Endothelial cell of umbilical vein (primary cell): ENCODE data around the gene LILRA6. TPM values are rescaled to one million over a fixed set of nuclear protein-coding genes. Genes with fewer than 3 reads are reported as not detected.

ENCODE experiments used
- BruUV-seq: library from RNA; stranded (reverse); fragments of 400-500 nt; replicated peaks from 2 replicates; lab custom pipeline; 2021; lab: Mats Ljungman, UMichigan
- CTCF ChIA-PET: fragments of 300-600, 350-600 bp; sonication (Branson Sonifier 250); formaldehyde crosslinking; loops from one replicate; lab custom pipeline; 2021; ENCODE audit warnings: antibody characterized with exemption, inconsistent platforms; lab: Charles Lee
- POLR2A ChIA-PET: fragments of 300-600, 350-600 bp; sonication (Branson Sonifier 250); formaldehyde crosslinking; loops from one replicate; lab custom pipeline; 2021; ENCODE audit warnings: antibody characterized with exemption, inconsistent platforms; lab: Charles Lee
- DNase-seq: peaks from one replicate; pipeline ENCODE4 v3.0.0-alpha.2; 2011; ENCODE audit warnings: low read depth, low spot score
- FAIRE-seq: peaks from 2 replicates; lab custom pipeline; 2011; peaks lifted over from hg19 to GRCh38; lab: Jason Lieb, UNC
- H2AFZ ChIP-seq: 2 replicates; pipeline ENCODE4 v1.6.0; 2012; ENCODE audit warnings: low read depth, low read length, control low read depth, inconsistent platforms
- H3K27ac ChIP-seq: 2 replicates; pipeline ENCODE4 v1.5.1; 2011; ENCODE audit warnings: low read depth, mild to moderate bottlenecking, control low read depth, low read length, moderate library complexity; ENCODE audit not compliant: insufficient read depth
- H3K27me3 ChIP-seq, 2 experiments: 2 replicates each; pipeline versions ENCODE4 v1.6.0 to v1.6.1; 2011; ENCODE audit warnings: low read length in 2 of 2, mixed read lengths in 1 of 2; ENCODE audit not compliant: control insufficient read depth in 2 of 2, insufficient read depth in 2 of 2
- H3K36me3 ChIP-seq, 2 experiments: 2 replicates in 1 of 2; 3 replicates in 1 of 2; pipeline ENCODE4 v1.5.1; 2011; ENCODE audit warnings: low read length in 2 of 2, mild to moderate bottlenecking in 1 of 2, moderate library complexity in 1 of 2; ENCODE audit not compliant: control insufficient read depth in 2 of 2, insufficient read depth in 2 of 2; ENCODE audit errors: extremely low read depth in 1 of 2
- H3K4me1 ChIP-seq: 3 replicates; pipeline ENCODE4 v1.5.1; 2011; ENCODE audit warnings: mild to moderate bottlenecking, low read length; ENCODE audit not compliant: control insufficient read depth, insufficient read depth; ENCODE audit errors: extremely low read depth
- H3K4me2 ChIP-seq: 2 replicates; pipeline ENCODE4 v1.6.1; 2011; ENCODE audit warnings: low read length, control low read depth, mixed read lengths; ENCODE audit not compliant: insufficient read depth
- H3K4me3 ChIP-seq, 3 experiments: fragments of 200-600 bp in 1 of 3; sonication (generic), shearing (Covaris generic) in 1 of 3; replicated peaks in 1 of 3; 2 replicates each; pipeline ENCODE4 v1.5.1; 2011 to 2016; ENCODE audit warnings: control low read depth in 3 of 3, low read length in 3 of 3, mild to moderate bottlenecking in 2 of 3, inconsistent platforms in 1 of 3, low read depth in 1 of 3, moderate library complexity in 1 of 3; ENCODE audit not compliant: insufficient read depth in 1 of 3
- H3K79me2 ChIP-seq: 2 replicates; pipeline ENCODE4 v1.6.0; 2012; ENCODE audit warnings: low read length, inconsistent platforms; ENCODE audit not compliant: control insufficient read depth, insufficient read depth
- H3K9ac ChIP-seq: replicated peaks from 2 replicates; pipeline ENCODE3; 2011; ENCODE audit warnings: low read length, control low read depth; ENCODE audit not compliant: insufficient read depth; ENCODE audit errors: extremely low read depth
- H3K9me1 ChIP-seq: replicated peaks from 3 replicates; pipeline ENCODE4 v1.6.0; 2011; ENCODE audit warnings: mild to moderate bottlenecking, low read length; ENCODE audit not compliant: control insufficient read depth, insufficient read depth; ENCODE audit errors: extremely low read depth
- H3K9me3 ChIP-seq: replicated peaks from 2 replicates; pipeline ENCODE4 v1.5.1; 2012; ENCODE audit warnings: low read length, inconsistent platforms; ENCODE audit not compliant: control insufficient read depth, insufficient read depth
- H4K20me1 ChIP-seq: replicated peaks from 2 replicates; pipeline ENCODE3; 2011; ENCODE audit warnings: mild to moderate bottlenecking, low read length; ENCODE audit not compliant: control insufficient read depth, insufficient read depth; ENCODE audit errors: extremely low read depth
- EZH2 ChIP-seq: IDR thresholded peaks from 2 replicates; pipeline ENCODE4 v1.6.1; 2012; ENCODE audit warnings: borderline replicate concordance, low read depth, mild to moderate bottlenecking, moderate library complexity, low read length, inconsistent platforms; ENCODE audit not compliant: severe bottlenecking
- FOS ChIP-seq: IDR thresholded peaks from 2 replicates; pipeline ENCODE4 v1.6.1; 2011; ENCODE audit warnings: mild to moderate bottlenecking, low read length, moderate library complexity, borderline replicate concordance; ENCODE audit not compliant: insufficient read depth
- GATA2 ChIP-seq: IDR thresholded peaks from 2 replicates; pipeline ENCODE4 v1.7.0; 2011; ENCODE audit warnings: low read depth, mild to moderate bottlenecking, moderate library complexity, mixed read lengths, low read length; ENCODE audit not compliant: insufficient read length, insufficient read depth
- JUN ChIP-seq: IDR thresholded peaks from 2 replicates; pipeline ENCODE4 v1.6.1; 2011; ENCODE audit warnings: borderline replicate concordance, low read depth; ENCODE audit not compliant: insufficient read length, insufficient read depth
- MYC ChIP-seq: IDR thresholded peaks from one replicate; pipeline ENCODE4 v1.6.1; 2011; ENCODE audit warnings: mild to moderate bottlenecking, low read depth, low read length
- POLR2A ChIP-seq: IDR thresholded peaks from 2 replicates; pipeline ENCODE4 v1.6.1; 2012; ENCODE audit warnings: low read depth, mild to moderate bottlenecking, control low read depth, low read length
- POLR2AphosphoS5 ChIP-seq: IDR thresholded peaks from 2 replicates; pipeline ENCODE4 v1.6.1; 2012; ENCODE audit warnings: low read depth, mild to moderate bottlenecking, control low read depth, low read length, moderate library complexity; ENCODE audit not compliant: insufficient read depth
- dilution Hi-C: fragments of 300-500 bp; cut with MboI; formaldehyde crosslinking; loops from one replicate; pipeline ENCODE4 v1.15.0; 2019; ENCODE audit warnings: low sequenced_read_pairs; ENCODE audit not compliant: extremely low pct_ligation_motif_present
- intact Hi-C: fragments of 100-400 bp; cut with micrococcal nuclease; formaldehyde crosslinking; loops from one replicate; pipeline ENCODE4 v1.10.0; 2022
- polyA plus RNA-seq, 4 experiments: library from polyadenylated mRNA; depleted of rRNA in 3 of 4; stranded (reverse) in 3 of 4; unstranded in 1 of 4; fragments of >200 nt; gene quantifications; 2 replicates each; pipeline versions ENCODE4 v1.2.1 to v1.2.3, GENCODE V29; 2011 to 2012; ENCODE audit warnings: missing spikeins in 1 of 4
- total RNA-seq: library from RNA; stranded (reverse); gene quantifications from 2 replicates; pipeline ENCODE4 v1.2.3, GENCODE V29; 2021
- TF ChIP-seq, protein P1 (sequence below): IDR thresholded peaks from 2 replicates; pipeline ENCODE4 v1.6.1; 2011; ENCODE audit not compliant: insufficient read depth, insufficient read length
- TF ChIP-seq, protein P2 (sequence below), 2 donors: IDR thresholded peaks; 1 replicate in 1 of 2; 2 replicates in 1 of 2; pipeline ENCODE4 v1.5.1; 2011; ENCODE audit warnings: low read length in 2 of 2, mild to moderate bottlenecking in 2 of 2, moderate library complexity in 2 of 2, control low read depth in 1 of 2, inconsistent platforms in 1 of 2, low read depth in 1 of 2; ENCODE audit not compliant: insufficient read depth in 1 of 2; ENCODE audit errors: extremely low read depth in 1 of 2

Gene LILRA6
- total and polyA plus RNA-seq, 2 donors (not counting 3 experiments of a cell fraction or from before 2014, with no cell fraction given) = not detected

DNA sequence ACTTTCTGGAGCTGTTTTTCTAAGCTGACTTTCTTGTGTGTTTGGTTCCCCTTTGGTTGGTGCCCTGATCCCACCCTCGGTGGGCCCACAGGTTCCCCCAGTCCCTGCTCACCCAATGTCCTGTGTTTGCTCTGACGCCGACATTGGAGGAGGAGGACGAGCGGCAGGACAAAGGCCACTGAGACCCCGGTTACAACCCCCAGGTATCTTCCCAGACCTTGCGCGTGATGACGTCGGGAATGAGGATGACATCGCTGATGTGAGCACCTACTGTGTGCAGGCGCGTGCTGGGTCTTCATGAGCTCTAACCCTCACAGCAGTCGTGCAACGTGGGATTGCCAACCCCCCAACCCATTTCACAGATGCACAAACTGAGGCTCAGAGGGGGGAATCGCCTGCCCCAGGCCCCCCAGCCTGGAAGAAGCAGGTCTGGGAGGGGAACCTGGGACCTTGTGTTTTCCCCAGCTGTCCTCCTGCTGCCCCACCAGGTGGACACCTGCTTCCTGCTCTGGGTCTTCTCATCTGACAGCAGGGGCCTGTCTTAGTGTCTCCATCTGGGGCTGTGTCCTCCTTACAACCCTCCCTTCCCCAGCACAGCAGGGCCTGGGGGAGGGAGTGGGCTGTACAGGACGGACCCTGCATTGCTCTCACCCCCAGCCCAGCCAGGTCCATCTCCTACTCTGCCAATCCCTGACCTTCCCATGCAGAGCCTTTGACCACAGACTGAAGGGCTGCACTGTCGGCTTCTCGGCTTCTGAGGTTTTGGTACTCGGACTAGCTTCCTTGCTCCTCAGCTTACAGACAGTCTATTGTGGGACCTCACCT lies 4.7 kb upstream of the LILRA6 start:
- H3K4me1 ChIP-seq = peaks cover 19% of the 10 kb centered on the region
- FAIRE-seq (peak; percentile 53), DNase-seq (no peak)
- POLR2A ChIA-PET = no interaction called here
- peak overlapping the region; percentile 68 for H3K27ac ChIP-seq
- CTCF ChIA-PET = interaction anchor here (1.0 to 4.0 kb wide), 3 partner anchors 15 to 79 kb away, joined by 4 to 35 read pairs (median 4); no protein-coding TSS in a partner anchor
- H3K4me2 ChIP-seq = peak overlapping the region; percentile 51
- H3K36me3 ChIP-seq = no peaks in the 10 kb centered on the region
- dilution Hi-C loops = no loop called here
- no peaks in the 10 kb centered on the region for H3K79me2 ChIP-seq
- H3K9ac ChIP-seq = no peak overlapping the region
- no peaks in the 10 kb centered on the region for H3K9me1 ChIP-seq
- peak overlapping the region in 1 of 3 experiments; percentile 14 for H3K4me3 ChIP-seq
- intact Hi-C loops = no loop called here
- BruUV-seq = TSS peak; percentile 48
- H3K9me3 ChIP-seq = no peaks in the 10 kb centered on the region
- no peaks in the 10 kb centered on the region for H3K27me3 ChIP-seq
- H2AFZ ChIP-seq = peak overlapping the region; percentile 64
- TF ChIP-seq MYC (no peak), FOS (no peak), EZH2 (no peak), POLR2AphosphoS5 (no peak), POLR2A (no peak), JUN (no peak), GATA2 (no peak)
- TF ChIP-seq, protein P1, sequence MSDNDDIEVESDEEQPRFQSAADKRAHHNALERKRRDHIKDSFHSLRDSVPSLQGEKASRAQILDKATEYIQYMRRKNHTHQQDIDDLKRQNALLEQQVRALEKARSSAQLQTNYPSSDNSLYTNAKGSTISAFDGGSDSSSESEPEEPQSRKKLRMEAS = no peak
- TF ChIP-seq, protein P2, sequence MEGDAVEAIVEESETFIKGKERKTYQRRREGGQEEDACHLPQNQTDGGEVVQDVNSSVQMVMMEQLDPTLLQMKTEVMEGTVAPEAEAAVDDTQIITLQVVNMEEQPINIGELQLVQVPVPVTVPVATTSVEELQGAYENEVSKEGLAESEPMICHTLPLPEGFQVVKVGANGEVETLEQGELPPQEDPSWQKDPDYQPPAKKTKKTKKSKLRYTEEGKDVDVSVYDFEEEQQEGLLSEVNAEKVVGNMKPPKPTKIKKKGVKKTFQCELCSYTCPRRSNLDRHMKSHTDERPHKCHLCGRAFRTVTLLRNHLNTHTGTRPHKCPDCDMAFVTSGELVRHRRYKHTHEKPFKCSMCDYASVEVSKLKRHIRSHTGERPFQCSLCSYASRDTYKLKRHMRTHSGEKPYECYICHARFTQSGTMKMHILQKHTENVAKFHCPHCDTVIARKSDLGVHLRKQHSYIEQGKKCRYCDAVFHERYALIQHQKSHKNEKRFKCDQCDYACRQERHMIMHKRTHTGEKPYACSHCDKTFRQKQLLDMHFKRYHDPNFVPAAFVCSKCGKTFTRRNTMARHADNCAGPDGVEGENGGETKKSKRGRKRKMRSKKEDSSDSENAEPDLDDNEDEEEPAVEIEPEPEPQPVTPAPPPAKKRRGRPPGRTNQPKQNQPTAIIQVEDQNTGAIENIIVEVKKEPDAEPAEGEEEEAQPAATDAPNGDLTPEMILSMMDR (IDR thresholded peaks at IDR 0.05; ENCODE audit: extremely low read depth in 1 of 2, insufficient read depth in 1 of 2, low read depth in 1 of 2, low read length in 2 of 2) = no peak
- H4K20me1 ChIP-seq = no peaks in the 10 kb centered on the region
